Measurements from ENCODE around the gene SLC15A4. TPM values are rescaled to one million over a fixed set of nuclear protein-coding genes. Genes with fewer than 3 reads are reported as not detected.

SLC15A4 gene
- total and polyA plus RNA-seq, 9 donors, result 18.1 to 33.2 (median 22.6) TPM

GRCh38 chr12:128753438-128753837 lies 70.3 kb downstream of the SLC15A4 start:
- intact Hi-C loops (cut with DNase I), result no loop called here
- H3K9me3 ChIP-seq, result no peaks in the 10 kb centered on the region
- no peak overlapping the region for H3K4me3 ChIP-seq
- TF ChIP-seq EP300 (IDR thresholded peaks at IDR 0.05) (no peak), POLR2A (IDR thresholded peaks at IDR 0.05) (no peak), CTCF (IDR thresholded peaks at IDR 0.05) (no peak)
- no peak overlapping the region for H3K27ac ChIP-seq
- H3K27me3 ChIP-seq, result no peaks in the 10 kb centered on the region
- H3K36me3 ChIP-seq, result no peaks in the 10 kb centered on the region
- WGBS, 3 donors, result 39 to 56% (median 47%) methylated on average over 4 of the region's 4 CpGs
- DNase-seq, result no peak
- no peaks in the 10 kb centered on the region for H3K4me1 ChIP-seq (ENCODE audit: insufficient read depth)

- Histone ChIP-seq H3K4me3 (no peak overlapping the region), H3K27ac (no peak overlapping the region), H3K9me3 (no peaks in the 10 kb centered on the region), H3K36me3 (no peaks in the 10 kb centered on the region), H3K4me1 (ENCODE audit: insufficient read depth) (no peaks in the 10 kb centered on the region), H3K27me3 (no peaks in the 10 kb centered on the region)
- intact Hi-C loops (cut with DNase I), result no loop called here
- 74 to 75% (median 74%) methylated on average over 5 of the region's 5 CpGs for WGBS, 3 donors
- TF ChIP-seq POLR2A (IDR thresholded peaks at IDR 0.05), result no peak
- DNase-seq, result no peak
Observed at GRCh38 chr12:128752386-128752785, 71.4 kb downstream of the SLC15A4 start.

- Histone ChIP-seq H3K27me3 (no peaks in the 10 kb centered on the region), H3K36me3 (no peaks in the 10 kb centered on the region), H3K4me3 (no peak overlapping the region), H3K4me1 (ENCODE audit: insufficient read depth) (no peaks in the 10 kb centered on the region), H3K9me3 (no peaks in the 10 kb centered on the region), H3K27ac (no peak overlapping the region)
- no peak for DNase-seq
- intact Hi-C loops (cut with DNase I), result no loop called here
- WGBS, 3 donors, result 82 to 90% (median 84%) methylated on average over 12 to 13 of the region's 13 CpGs
- TF ChIP-seq CTCF (IDR thresholded peaks at IDR 0.05) (no peak), POLR2A (IDR thresholded peaks at IDR 0.05) (no peak), EP300 (IDR thresholded peaks at IDR 0.05) (no peak)
Observed at GRCh38 chr12:128747441-128747840, 76.3 kb downstream of the SLC15A4 start.

- Histone ChIP-seq H3K4me3 (no peak overlapping the region), H3K27ac (no peak overlapping the region), H3K4me1 (ENCODE audit: insufficient read depth) (no peaks in the 10 kb centered on the region), H3K36me3 (no peaks in the 10 kb centered on the region), H3K27me3 (no peaks in the 10 kb centered on the region), H3K9me3 (no peaks in the 10 kb centered on the region)
- intact Hi-C loops (cut with DNase I), result no loop called here
- TF ChIP-seq EP300 (IDR thresholded peaks at IDR 0.05), result no peak
- TF ChIP-seq POLR2A (IDR thresholded peaks at IDR 0.05), result no peak
- no peak for TF ChIP-seq CTCF (IDR thresholded peaks at IDR 0.05)
- WGBS, 3 donors, result 51 to 62% (median 58%) methylated on average over 11 of the region's 11 CpGs
- DNase-seq, result no peak
Observed at GRCh38 chr12:128745772-128746689, 77.7 kb downstream of the SLC15A4 start.

- Histone ChIP-seq H3K4me3 (no peak overlapping the region), H3K27ac (no peak overlapping the region), H3K9me3 (no peaks in the 10 kb centered on the region), H3K4me1 (ENCODE audit: insufficient read depth) (no peaks in the 10 kb centered on the region), H3K27me3 (no peaks in the 10 kb centered on the region), H3K36me3 (no peaks in the 10 kb centered on the region)
- DNase-seq, result no peak
- intact Hi-C loops (cut with DNase I), result no loop called here
- no peak for TF ChIP-seq POLR2A (IDR thresholded peaks at IDR 0.05)
- no peak for TF ChIP-seq CTCF (IDR thresholded peaks at IDR 0.05)
- TF ChIP-seq EP300 (IDR thresholded peaks at IDR 0.05), result no peak
- 67 to 81% (median 77%) methylated on average over 7 of the region's 7 CpGs for WGBS, 3 donors
Observed at GRCh38 chr12:128743916-128744315, 79.8 kb downstream of the SLC15A4 start.
